ENCODE measurements around the gene TMOD4.
A peak's percentile ranks its signal among the peaks of the same experiment; 100 is the strongest.

TMOD4 gene

DNA sequence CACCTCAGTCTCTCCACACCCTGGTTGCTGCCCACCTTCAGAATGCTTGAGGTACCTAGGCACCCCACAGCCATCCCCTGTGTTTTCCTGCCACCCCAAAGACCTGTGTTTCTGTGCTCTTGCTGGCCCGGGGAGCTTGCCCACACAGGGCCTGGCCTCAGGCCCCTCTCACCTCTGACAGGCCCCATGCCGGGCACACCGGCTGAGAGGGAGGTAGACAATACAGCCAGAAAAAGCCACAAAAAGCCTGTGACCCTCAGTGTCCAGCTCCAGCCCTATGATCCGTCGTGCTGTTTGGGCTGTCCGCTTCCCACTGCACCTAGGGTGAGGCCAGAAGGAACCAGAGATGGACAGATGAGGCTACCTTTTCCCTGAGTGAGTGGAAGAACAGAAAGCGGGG, 40.8 kb downstream of the TMOD4 start:
- Histone ChIP-seq H3K9ac (ENCODE audit: low read length) (no peak overlapping the region), H2AFZ (ENCODE audit: low read depth, low read length) (no peak overlapping the region), H3K18ac (ENCODE audit: low read depth in 1 of 2, low read length in 2 of 2) (no peak overlapping the region), H3K14ac (ENCODE audit: low read length in 2 of 2) (no peak overlapping the region), H3K27ac (ENCODE audit: low read length, poor library complexity, severe bottlenecking) (no peak overlapping the region), H3K23ac (ENCODE audit: low read length in 2 of 2) (no peak overlapping the region), H2BK12ac (ENCODE audit: low read length in 2 of 2) (no peak overlapping the region), H3K4me3 (ENCODE audit: insufficient read depth in 1 of 2, low read depth in 1 of 2, low read length in 2 of 2) (no peak overlapping the region), H3K4me1 (ENCODE audit: control insufficient read depth, insufficient read depth, low read depth, low read length) (peaks cover 7% of the 10 kb centered on the region), H3K9me3 (ENCODE audit: control insufficient read depth, low read length) (no peaks in the 10 kb centered on the region), H2BK15ac (ENCODE audit: low read depth, poor library complexity, severe bottlenecking) (no peak overlapping the region), H3K27me3 (ENCODE audit: control insufficient read depth in 1 of 2, insufficient read depth in 1 of 2, low read length in 2 of 2) (peaks cover 0 to 21% of the 10 kb centered on the region in 2 experiments), H4K8ac (ENCODE audit: low read length) (no peak overlapping the region), H3K79me1 (replicated peaks; ENCODE audit: low read length, poor library complexity, severe bottlenecking) (no peaks in the 10 kb centered on the region), H3K36me3 (ENCODE audit: control insufficient read depth in 1 of 2, insufficient read depth in 2 of 2, low read depth in 1 of 2, low read length in 2 of 2) (peaks cover 6 to 67% of the 10 kb centered on the region in 2 experiments), H2AK5ac (ENCODE audit: low read length, severe bottlenecking) (no peak overlapping the region), H2BK5ac (ENCODE audit: low read depth, low read length, poor library complexity, severe bottlenecking) (no peak overlapping the region), H2BK120ac (ENCODE audit: low read depth, low read length) (no peak overlapping the region), H3K4ac (ENCODE audit: low read depth in 1 of 2, low read length in 2 of 2) (no peak overlapping the region), H4K91ac (ENCODE audit: low read length) (no peak overlapping the region), H3K4me2 (ENCODE audit: low read length, poor library complexity, severe bottlenecking) (no peak overlapping the region)
- DNase-seq: no peak
- WGBS: 96% methylated on average over 7 of the region's 7 CpGs

DNA sequence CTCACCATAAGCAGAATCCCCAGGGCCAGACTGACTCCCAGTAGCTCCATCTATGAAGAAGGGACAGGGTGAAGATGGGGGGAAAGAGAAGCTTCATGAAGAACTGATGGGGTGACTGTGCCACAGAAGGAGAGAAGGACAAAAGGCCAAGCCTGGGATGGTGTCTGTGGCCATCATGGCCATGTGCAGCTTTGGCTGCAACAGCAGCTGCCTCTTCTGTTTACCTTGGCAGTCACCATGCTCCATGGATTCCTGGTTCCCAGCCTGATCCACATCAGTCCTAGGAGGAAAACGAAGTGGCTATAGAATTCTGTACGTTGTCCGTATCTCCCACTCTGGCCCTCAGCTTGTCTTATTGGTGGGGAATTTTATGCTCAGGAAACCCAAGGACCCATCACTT, 41.4 kb downstream of the TMOD4 start:
- no peaks in the 10 kb centered on the region for H3K9me3 ChIP-seq (ENCODE audit: control insufficient read depth, low read length)
- DNase-seq: no peak
- H4K8ac ChIP-seq (ENCODE audit: low read length): no peak overlapping the region
- H3K4me3 ChIP-seq (ENCODE audit: insufficient read depth in 1 of 2, low read depth in 1 of 2, low read length in 2 of 2): no peak overlapping the region
- H2BK5ac ChIP-seq (ENCODE audit: low read depth, low read length, poor library complexity, severe bottlenecking): no peak overlapping the region
- H2AFZ ChIP-seq (ENCODE audit: low read depth, low read length): no peak overlapping the region
- H3K18ac ChIP-seq (ENCODE audit: low read depth in 1 of 2, low read length in 2 of 2): no peak overlapping the region
- H3K36me3 ChIP-seq (ENCODE audit: control insufficient read depth in 1 of 2, insufficient read depth in 2 of 2, low read depth in 1 of 2, low read length in 2 of 2): peaks cover 6 to 62% of the 10 kb centered on the region in 2 experiments
- H3K27ac ChIP-seq (ENCODE audit: low read length, poor library complexity, severe bottlenecking): no peak overlapping the region
- H2BK12ac ChIP-seq (ENCODE audit: low read length in 2 of 2): no peak overlapping the region
- no peak overlapping the region for H2BK120ac ChIP-seq (ENCODE audit: low read depth, low read length)
- H3K9ac ChIP-seq (ENCODE audit: low read length): no peak overlapping the region
- no peak overlapping the region for H3K14ac ChIP-seq (ENCODE audit: low read length in 2 of 2)
- H3K4me1 ChIP-seq (ENCODE audit: control insufficient read depth, insufficient read depth, low read depth, low read length): peaks cover 7% of the 10 kb centered on the region
- no peak overlapping the region for H3K4me2 ChIP-seq (ENCODE audit: low read length, poor library complexity, severe bottlenecking)
- H3K79me1 ChIP-seq (replicated peaks; ENCODE audit: low read length, poor library complexity, severe bottlenecking): no peaks in the 10 kb centered on the region
- WGBS: 86% methylated on average over 3 of the region's 3 CpGs
- peaks cover 0 to 24% of the 10 kb centered on the region in 2 experiments for H3K27me3 ChIP-seq (ENCODE audit: control insufficient read depth in 1 of 2, insufficient read depth in 1 of 2, low read length in 2 of 2)
- H3K23ac ChIP-seq (ENCODE audit: low read length in 2 of 2): no peak overlapping the region
- H3K4ac ChIP-seq (ENCODE audit: low read depth in 1 of 2, low read length in 2 of 2): no peak overlapping the region
- H2BK15ac ChIP-seq (ENCODE audit: low read depth, poor library complexity, severe bottlenecking): no peak overlapping the region
- H4K91ac ChIP-seq (ENCODE audit: low read length): no peak overlapping the region
- no peak overlapping the region for H2AK5ac ChIP-seq (ENCODE audit: low read length, severe bottlenecking)

GRCh38 chr1:151133018-151133806, 42.6 kb downstream of the TMOD4 start:
- WGBS: 46% methylated on average over 56 of the region's 65 CpGs
- no peak for DNase-seq

DNA sequence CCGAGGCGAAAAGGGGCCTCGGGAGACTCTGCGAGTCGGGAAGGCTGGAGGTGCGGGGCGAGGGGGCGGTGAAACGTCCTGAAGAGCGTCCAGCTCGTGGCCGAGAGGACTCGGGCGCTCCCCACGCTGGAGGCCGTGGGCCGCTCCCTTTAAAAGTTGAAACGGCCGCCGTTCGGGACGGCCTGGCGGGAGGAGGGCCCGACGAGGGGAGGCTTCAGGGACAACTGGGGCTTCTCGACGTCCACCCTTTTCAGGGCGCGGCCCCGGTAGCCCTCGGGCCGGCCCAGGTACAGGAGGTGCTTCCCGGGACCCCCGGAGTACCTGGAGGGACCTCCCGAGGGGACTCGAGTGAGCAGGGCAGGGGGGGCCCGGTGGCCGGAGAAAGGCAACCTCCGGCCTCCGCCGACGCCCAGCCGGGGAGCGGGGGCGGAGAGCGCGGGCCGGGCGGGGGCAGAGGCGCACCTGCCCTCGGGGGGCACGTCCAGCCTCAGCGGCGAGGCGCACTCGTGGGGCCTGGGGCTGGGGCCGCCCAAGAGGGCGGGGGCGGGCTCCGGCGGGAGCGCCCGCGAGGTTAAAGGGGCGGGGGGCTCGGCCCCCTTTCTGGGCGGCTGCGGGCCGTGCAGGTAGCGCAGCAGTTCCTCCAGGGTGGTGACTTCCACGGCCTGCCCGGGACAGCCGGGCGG, 43.3 kb downstream of the TMOD4 start:
- Histone ChIP-seq H3K18ac (ENCODE audit: low read depth in 1 of 2, low read length in 2 of 2) (no peak overlapping the region), H3K4me1 (ENCODE audit: control insufficient read depth, insufficient read depth, low read depth, low read length) (peaks cover 7% of the 10 kb centered on the region), H3K27me3 (ENCODE audit: control insufficient read depth in 1 of 2, insufficient read depth in 1 of 2, low read length in 2 of 2) (peaks cover 0 to 25% of the 10 kb centered on the region in 2 experiments), H2AK5ac (ENCODE audit: low read length, severe bottlenecking) (no peak overlapping the region), H2BK12ac (ENCODE audit: low read length in 2 of 2) (no peak overlapping the region), H2BK5ac (ENCODE audit: low read depth, low read length, poor library complexity, severe bottlenecking) (no peak overlapping the region), H3K14ac (ENCODE audit: low read length in 2 of 2) (no peak overlapping the region), H3K27ac (ENCODE audit: low read length, poor library complexity, severe bottlenecking) (no peak overlapping the region), H3K36me3 (ENCODE audit: control insufficient read depth in 1 of 2, insufficient read depth in 2 of 2, low read depth in 1 of 2, low read length in 2 of 2) (peaks cover 6 to 52% of the 10 kb centered on the region in 2 experiments), H4K91ac (ENCODE audit: low read length) (no peak overlapping the region), H4K8ac (ENCODE audit: low read length) (peak overlapping the region; percentile 67), H3K9ac (ENCODE audit: low read length) (peak overlapping the region; percentile 57), H3K4me3 (ENCODE audit: insufficient read depth in 1 of 2, low read depth in 1 of 2, low read length in 2 of 2) (peak overlapping the region in 1 of 2 experiments; percentile 67), H2BK15ac (ENCODE audit: low read depth, poor library complexity, severe bottlenecking) (no peak overlapping the region), H3K4ac (ENCODE audit: low read depth in 1 of 2, low read length in 2 of 2) (no peak overlapping the region), H3K23ac (ENCODE audit: low read length in 2 of 2) (no peak overlapping the region), H3K9me3 (ENCODE audit: control insufficient read depth, low read length) (no peaks in the 10 kb centered on the region), H3K4me2 (ENCODE audit: low read length, poor library complexity, severe bottlenecking) (no peak overlapping the region), H2BK120ac (ENCODE audit: low read depth, low read length) (no peak overlapping the region), H3K79me1 (replicated peaks; ENCODE audit: low read length, poor library complexity, severe bottlenecking) (no peaks in the 10 kb centered on the region), H2AFZ (ENCODE audit: low read depth, low read length) (no peak overlapping the region)
- 41% methylated on average over 45 of the region's 74 CpGs for WGBS
- no peak for DNase-seq

More at GRCh38 chr1:151133018-151133806, 42.6 kb downstream of the TMOD4 start:
- Histone ChIP-seq H3K4me1 (ENCODE audit: control insufficient read depth, insufficient read depth, low read depth, low read length) (peaks cover 7% of the 10 kb centered on the region), H2BK15ac (ENCODE audit: low read depth, poor library complexity, severe bottlenecking) (no peak overlapping the region), H3K27me3 (ENCODE audit: control insufficient read depth in 1 of 2, insufficient read depth in 1 of 2, low read length in 2 of 2) (peaks cover 0 to 25% of the 10 kb centered on the region in 2 experiments), H3K4me3 (ENCODE audit: insufficient read depth in 1 of 2, low read depth in 1 of 2, low read length in 2 of 2) (peak overlapping the region in 1 of 2 experiments; percentile 9), H2BK5ac (ENCODE audit: low read depth, low read length, poor library complexity, severe bottlenecking) (no peak overlapping the region), H3K4ac (ENCODE audit: low read depth in 1 of 2, low read length in 2 of 2) (no peak overlapping the region), H3K4me2 (ENCODE audit: low read length, poor library complexity, severe bottlenecking) (no peak overlapping the region), H2AFZ (ENCODE audit: low read depth, low read length) (no peak overlapping the region), H3K36me3 (ENCODE audit: control insufficient read depth in 1 of 2, insufficient read depth in 2 of 2, low read depth in 1 of 2, low read length in 2 of 2) (peaks cover 6 to 59% of the 10 kb centered on the region in 2 experiments), H3K9me3 (ENCODE audit: control insufficient read depth, low read length) (no peaks in the 10 kb centered on the region), H3K14ac (ENCODE audit: low read length in 2 of 2) (no peak overlapping the region), H4K91ac (ENCODE audit: low read length) (no peak overlapping the region), H2AK5ac (ENCODE audit: low read length, severe bottlenecking) (no peak overlapping the region), H2BK12ac (ENCODE audit: low read length in 2 of 2) (no peak overlapping the region), H3K27ac (ENCODE audit: low read length, poor library complexity, severe bottlenecking) (no peak overlapping the region), H2BK120ac (ENCODE audit: low read depth, low read length) (no peak overlapping the region), H3K9ac (ENCODE audit: low read length) (no peak overlapping the region), H4K8ac (ENCODE audit: low read length) (no peak overlapping the region), H3K23ac (ENCODE audit: low read length in 2 of 2) (no peak overlapping the region), H3K79me1 (replicated peaks; ENCODE audit: low read length, poor library complexity, severe bottlenecking) (no peaks in the 10 kb centered on the region), H3K18ac (ENCODE audit: low read depth in 1 of 2, low read length in 2 of 2) (no peak overlapping the region)
